Fibroblast of lung (primary cell): ENCODE measurements around the gene VPS26C. TPM values are rescaled to one million over a fixed set of nuclear protein-coding genes. Genes with fewer than 3 reads are reported as not detected.
"Not testable (repeated sequence)": the region's sequence is repeated elsewhere in the genome, so short reads cannot be mapped to it uniquely, and the experiment has no call there.

Experiments
- DNase-seq, 2 donors: peaks; one replicate each; pipeline versions ENCODE4 v3.0.0 to v3.0.0-alpha.2; 2010; ENCODE audit warnings: low read depth in 2 of 2
- H2AFZ ChIP-seq: 2 replicates; pipeline ENCODE4 v1.5.1; 2012; ENCODE audit warnings: low read length, control low read depth, inconsistent platforms
- H3K27ac ChIP-seq: 2 replicates; pipeline ENCODE4 v1.5.1; 2011; ENCODE audit warnings: low read length, control low read depth; ENCODE audit not compliant: insufficient read depth
- H3K27me3 ChIP-seq: 2 replicates; pipeline ENCODE4 v1.5.1; 2011; ENCODE audit warnings: mild to moderate bottlenecking, low read length; ENCODE audit not compliant: control insufficient read depth, insufficient read depth
- H3K36me3 ChIP-seq: 2 replicates; pipeline ENCODE4 v1.5.1; 2011; ENCODE audit warnings: low read length; ENCODE audit not compliant: control insufficient read depth, insufficient read depth
- H3K4me1 ChIP-seq: 2 replicates; pipeline ENCODE4 v1.5.1; 2011; ENCODE audit warnings: low read length; ENCODE audit not compliant: control insufficient read depth, insufficient read depth; ENCODE audit errors: extremely low read depth
- H3K4me2 ChIP-seq: 2 replicates; pipeline ENCODE4 v1.5.1; 2011; ENCODE audit warnings: low read length, control low read depth; ENCODE audit not compliant: insufficient read depth; ENCODE audit errors: extremely low read depth
- H3K4me3 ChIP-seq, 4 experiments: fragments of 200-600 bp in 1 of 4; sonication (generic) in 1 of 4; replicated peaks in 1 of 4; 2 replicates each; pipeline ENCODE4 v1.5.1; 2011 to 2016; ENCODE audit warnings: low read length in 4 of 4, low read depth in 3 of 4, mild to moderate bottlenecking in 3 of 4, control low read depth in 2 of 4, inconsistent platforms in 1 of 4, mixed read lengths in 1 of 4; ENCODE audit not compliant: insufficient read depth in 1 of 4; ENCODE audit errors: control extremely low read depth in 1 of 4
- H3K79me2 ChIP-seq: 2 replicates; pipeline ENCODE4 v1.5.1; 2012; ENCODE audit warnings: mild to moderate bottlenecking, low read length, inconsistent platforms; ENCODE audit not compliant: control insufficient read depth, insufficient read depth
- H3K9ac ChIP-seq: 2 replicates; pipeline ENCODE4 v1.5.1; 2011; ENCODE audit warnings: mild to moderate bottlenecking, low read length, control low read depth; ENCODE audit not compliant: insufficient read depth
- H3K9me3 ChIP-seq: 2 replicates; pipeline ENCODE4 v1.5.1; 2012; ENCODE audit warnings: low read depth, low read length; ENCODE audit not compliant: control insufficient read depth, insufficient read depth
- H4K20me1 ChIP-seq: 2 replicates; pipeline ENCODE4 v1.5.1; 2011; ENCODE audit warnings: low read length; ENCODE audit not compliant: control insufficient read depth, insufficient read depth; ENCODE audit errors: extremely low read depth
- CTCF ChIP-seq, 2 donors: IDR thresholded peaks in 1 of 2; conservative IDR thresholded peaks in 1 of 2; 1 replicate in 1 of 2; 2 replicates in 1 of 2; pipeline ENCODE4 v1.5.1; 2011 to 2012; ENCODE audit warnings: low read length in 2 of 2, control low read depth in 1 of 2, inconsistent platforms in 1 of 2, low read depth in 1 of 2, mild to moderate bottlenecking in 1 of 2
- EZH2 ChIP-seq: IDR thresholded peaks from 2 replicates; pipeline ENCODE4 v1.5.1; 2012; ENCODE audit warnings: low read length, control low read depth, mild to moderate bottlenecking; ENCODE audit errors: missing control alignments
- polyA plus RNA-seq, 2 donors: library from polyadenylated mRNA; depleted of rRNA in 1 of 2; stranded (reverse) in 1 of 2; unstranded in 1 of 2; fragments of >200 nt; gene quantifications; 2 replicates each; pipeline ENCODE4 v1.2.1, GENCODE V29; 2011 to 2012; ENCODE audit warnings: missing spikeins in 1 of 2
- total RNA-seq: library from RNA; depleted of rRNA; stranded (reverse); fragments of >200 nt; gene quantifications from 2 replicates; pipeline ENCODE4 v1.2.1, GENCODE V29; 2014

The VPS26C gene
- total and polyA plus RNA-seq, 2 donors (not counting 1 experiment from before 2014, with no cell fraction given): 61.4 to 84.4 TPM

GRCh38 chr21:37224861-37225839 lies 42.0 kb downstream of the VPS26C start:
- H3K4me3 ChIP-seq: no peak overlapping the region
- H3K4me2 ChIP-seq: no peak overlapping the region
- no peak for DNase-seq
- no peak overlapping the region for H3K9ac ChIP-seq
- no peaks in the 10 kb centered on the region for H4K20me1 ChIP-seq
- no peaks in the 10 kb centered on the region for H3K27me3 ChIP-seq
- no peak overlapping the region for H3K27ac ChIP-seq
- peaks cover 26% of the 10 kb centered on the region for H3K36me3 ChIP-seq
- no peak overlapping the region for H2AFZ ChIP-seq
- TF ChIP-seq CTCF (conservative IDR thresholded peaks at IDR 0.05 in 1 of 2, IDR thresholded peaks at IDR 0.05 in 1 of 2; ENCODE audit: low read depth in 1 of 2, low read length in 2 of 2) (no peak), EZH2 (no peak)
- H3K9me3 ChIP-seq: no peaks in the 10 kb centered on the region
- peaks cover 2% of the 10 kb centered on the region for H3K4me1 ChIP-seq
- H3K79me2 ChIP-seq: no peaks in the 10 kb centered on the region

GRCh38 chr21:37223804-37224345 lies 43.3 kb downstream of the VPS26C start:
- H2AFZ ChIP-seq: no peak overlapping the region
- DNase-seq: no peak
- H3K27ac ChIP-seq: no peak overlapping the region
- H3K4me1 ChIP-seq: peaks cover 5% of the 10 kb centered on the region
- no peak overlapping the region for H3K9ac ChIP-seq
- no peak overlapping the region for H3K4me2 ChIP-seq
- no peaks in the 10 kb centered on the region for H3K79me2 ChIP-seq
- no peaks in the 10 kb centered on the region for H4K20me1 ChIP-seq
- H3K27me3 ChIP-seq: no peaks in the 10 kb centered on the region
- H3K36me3 ChIP-seq: peaks cover 26% of the 10 kb centered on the region
- H3K9me3 ChIP-seq: no peaks in the 10 kb centered on the region
- no peak overlapping the region for H3K4me3 ChIP-seq
- TF ChIP-seq CTCF (conservative IDR thresholded peaks at IDR 0.05 in 1 of 2, IDR thresholded peaks at IDR 0.05 in 1 of 2; ENCODE audit: low read depth in 1 of 2, low read length in 2 of 2): no peak
- TF ChIP-seq EZH2: no peak

GRCh38 chr21:37222248-37222647 lies 44.9 kb downstream of the VPS26C start:
- not testable (repeated sequence) for H3K4me2 ChIP-seq, H3K27me3 ChIP-seq, H3K9ac ChIP-seq, DNase-seq, H2AFZ ChIP-seq, H3K4me1 ChIP-seq, H3K27ac ChIP-seq, H4K20me1 ChIP-seq, H3K79me2 ChIP-seq, H3K4me3 ChIP-seq, H3K9me3 ChIP-seq
- H3K36me3 ChIP-seq: peaks cover 15% of the 10 kb centered on the region
